Osteoblast (primary cell): ENCODE data around the gene LLGL2. TPM values are rescaled to one million over a fixed set of nuclear protein-coding genes. Genes with fewer than 3 reads are reported as not detected.

Experiments
- DNase-seq: peaks from one replicate; pipeline ENCODE4 v3.0.0; 2011; ENCODE audit warnings: low spot score, mixed read lengths; ENCODE audit not compliant: insufficient read length; ENCODE audit errors: missing footprints
- H2AFZ ChIP-seq: 2 replicates; pipeline ENCODE4 v1.6.0; 2011; ENCODE audit warnings: mild to moderate bottlenecking, low read length
- H3K27ac ChIP-seq: 2 replicates; pipeline ENCODE4 v1.5.1; 2011; ENCODE audit warnings: mild to moderate bottlenecking, low read depth, low read length, moderate library complexity
- H3K27me3 ChIP-seq: 2 replicates; pipeline ENCODE4 v1.6.0; 2012; ENCODE audit warnings: mild to moderate bottlenecking, control low read depth, inconsistent platforms, low read length, moderate library complexity; ENCODE audit not compliant: insufficient read depth
- H3K36me3 ChIP-seq: 2 replicates; pipeline ENCODE4 v1.5.1; 2011; ENCODE audit warnings: mild to moderate bottlenecking, low read length, control low read depth, moderate library complexity; ENCODE audit not compliant: insufficient read depth
- H3K4me1 ChIP-seq: 2 replicates; pipeline ENCODE4 v1.5.1; 2011; ENCODE audit warnings: mild to moderate bottlenecking, low read length, control low read depth, moderate library complexity; ENCODE audit not compliant: insufficient read depth
- H3K4me2 ChIP-seq: 2 replicates; pipeline ENCODE4 v1.6.0; 2011; ENCODE audit warnings: mild to moderate bottlenecking, low read length; ENCODE audit not compliant: insufficient read depth
- H3K4me3 ChIP-seq: fragments of 200-600 bp; sonication (generic); 3 replicates; pipeline ENCODE4 v1.5.1; 2012; ENCODE audit warnings: mild to moderate bottlenecking, low read length, inconsistent platforms; ENCODE audit not compliant: insufficient read depth
- H3K79me2 ChIP-seq: 2 replicates; pipeline ENCODE4 v1.6.0; 2012; ENCODE audit warnings: mild to moderate bottlenecking, low read length, control low read depth, inconsistent platforms; ENCODE audit not compliant: insufficient read depth
- H3K9me3 ChIP-seq: 2 replicates; pipeline ENCODE4 v1.5.1; 2011; ENCODE audit warnings: low read depth, low read length, control low read depth
- H4K20me1 ChIP-seq: 2 replicates; pipeline ENCODE4 v1.6.0; 2012; ENCODE audit warnings: mild to moderate bottlenecking, low read length, control low read depth; ENCODE audit not compliant: insufficient read depth
- total RNA-seq: library from RNA; depleted of rRNA; stranded (reverse); fragments of >200 nt; gene quantifications from 2 replicates; pipeline ENCODE4 v1.2.3, GENCODE V29; 2012
- TF ChIP-seq, protein P1 (sequence below): IDR thresholded peaks from 2 replicates; pipeline ENCODE4 v1.5.1; 2011; ENCODE audit warnings: mild to moderate bottlenecking, low read depth, low read length, moderate library complexity; ENCODE audit errors: extremely low read depth

Gene LLGL2
- total RNA-seq, 1 donor, result 0.36 TPM

DNA sequence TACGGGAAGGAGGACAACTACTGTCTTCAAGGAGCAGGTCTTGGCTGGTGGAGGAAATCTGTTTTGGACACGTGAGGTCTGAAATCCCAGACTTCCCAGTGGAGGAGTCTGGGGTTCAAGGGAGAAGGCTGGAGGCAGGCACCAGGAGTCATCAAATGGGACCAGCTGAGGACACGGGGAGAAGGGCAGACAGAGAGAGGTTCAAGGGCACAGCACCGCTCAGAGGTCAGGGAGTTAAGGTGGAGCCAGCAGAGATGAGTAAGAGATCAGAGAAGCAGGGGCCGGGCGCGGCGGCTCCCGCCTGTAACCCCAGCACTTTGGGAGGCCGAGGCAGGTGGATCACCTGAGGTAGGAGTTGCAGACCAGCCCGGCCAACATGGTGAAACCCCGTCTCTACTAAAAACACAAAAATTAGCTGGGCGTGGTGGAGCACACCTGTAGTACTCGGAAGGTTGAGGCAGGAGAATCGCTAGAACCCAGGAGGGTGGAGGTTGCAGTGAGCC is 97.3 kb downstream of the LLGL2 start:
- no peaks in the 10 kb centered on the region for H3K79me2 ChIP-seq
- DNase-seq, result no peak
- TF ChIP-seq, protein P1, sequence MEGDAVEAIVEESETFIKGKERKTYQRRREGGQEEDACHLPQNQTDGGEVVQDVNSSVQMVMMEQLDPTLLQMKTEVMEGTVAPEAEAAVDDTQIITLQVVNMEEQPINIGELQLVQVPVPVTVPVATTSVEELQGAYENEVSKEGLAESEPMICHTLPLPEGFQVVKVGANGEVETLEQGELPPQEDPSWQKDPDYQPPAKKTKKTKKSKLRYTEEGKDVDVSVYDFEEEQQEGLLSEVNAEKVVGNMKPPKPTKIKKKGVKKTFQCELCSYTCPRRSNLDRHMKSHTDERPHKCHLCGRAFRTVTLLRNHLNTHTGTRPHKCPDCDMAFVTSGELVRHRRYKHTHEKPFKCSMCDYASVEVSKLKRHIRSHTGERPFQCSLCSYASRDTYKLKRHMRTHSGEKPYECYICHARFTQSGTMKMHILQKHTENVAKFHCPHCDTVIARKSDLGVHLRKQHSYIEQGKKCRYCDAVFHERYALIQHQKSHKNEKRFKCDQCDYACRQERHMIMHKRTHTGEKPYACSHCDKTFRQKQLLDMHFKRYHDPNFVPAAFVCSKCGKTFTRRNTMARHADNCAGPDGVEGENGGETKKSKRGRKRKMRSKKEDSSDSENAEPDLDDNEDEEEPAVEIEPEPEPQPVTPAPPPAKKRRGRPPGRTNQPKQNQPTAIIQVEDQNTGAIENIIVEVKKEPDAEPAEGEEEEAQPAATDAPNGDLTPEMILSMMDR, result no peak

DNA sequence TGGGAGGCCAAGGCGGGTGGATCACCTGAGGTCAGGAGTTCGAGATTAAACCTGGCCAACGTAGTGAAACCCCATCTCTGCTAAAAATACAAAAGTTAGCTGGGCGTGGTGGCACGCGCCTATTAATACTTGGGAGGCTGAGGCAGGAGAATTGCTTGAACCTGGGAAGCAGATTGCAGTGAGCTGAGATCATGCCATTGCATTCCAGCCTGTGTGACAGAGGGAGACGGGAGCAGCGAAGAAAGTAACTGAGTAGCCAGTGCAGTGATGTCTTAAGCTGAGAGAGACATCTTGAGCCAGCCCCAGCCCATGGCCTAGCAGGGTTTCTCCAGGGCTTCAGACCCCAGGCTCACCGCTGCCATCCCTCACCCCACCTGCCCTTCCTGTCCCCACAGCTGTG is 97.9 kb downstream of the LLGL2 start:
- H3K4me2 ChIP-seq, result no peak overlapping the region
- no peak overlapping the region for H3K4me3 ChIP-seq
- no peaks in the 10 kb centered on the region for H3K9me3 ChIP-seq
- H2AFZ ChIP-seq, result no peak overlapping the region
- no peaks in the 10 kb centered on the region for H3K27me3 ChIP-seq
- H3K36me3 ChIP-seq, result no peaks in the 10 kb centered on the region
- H3K27ac ChIP-seq, result no peak overlapping the region
- no peaks in the 10 kb centered on the region for H3K4me1 ChIP-seq
- DNase-seq, result no peak
- H3K79me2 ChIP-seq, result no peaks in the 10 kb centered on the region
- H4K20me1 ChIP-seq, result no peaks in the 10 kb centered on the region
- TF ChIP-seq, protein P1, result no peak

More for the DNA sequence above, 97.3 kb downstream of the LLGL2 start:
- H3K4me1 ChIP-seq, result no peaks in the 10 kb centered on the region
- no peaks in the 10 kb centered on the region for H3K9me3 ChIP-seq
- no peak overlapping the region for H3K4me2 ChIP-seq
- H3K27ac ChIP-seq, result no peak overlapping the region
- no peaks in the 10 kb centered on the region for H4K20me1 ChIP-seq
- H3K4me3 ChIP-seq, result no peak overlapping the region
- H3K27me3 ChIP-seq, result no peaks in the 10 kb centered on the region
- no peaks in the 10 kb centered on the region for H3K36me3 ChIP-seq
- no peak overlapping the region for H2AFZ ChIP-seq

DNA sequence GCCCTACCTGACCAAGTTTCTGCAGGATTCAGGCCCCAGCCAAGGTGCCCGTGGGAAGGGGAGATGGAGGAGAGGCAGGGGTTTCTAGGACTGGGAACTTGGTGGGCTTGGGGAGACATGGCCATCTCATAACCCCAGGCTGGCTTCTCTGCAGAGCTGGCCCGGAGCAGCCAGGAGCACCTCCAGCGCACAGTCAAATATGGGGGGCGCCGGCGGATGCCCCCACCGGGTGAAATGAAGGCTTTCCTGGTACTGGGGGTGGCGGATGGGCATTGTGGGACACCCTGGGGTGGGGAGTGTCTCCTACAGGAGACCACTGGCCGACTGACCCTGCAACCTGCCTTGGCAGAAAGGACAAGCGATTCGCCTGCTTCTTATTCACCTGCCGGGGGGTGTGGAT is 98.5 kb downstream of the LLGL2 start:
- TF ChIP-seq, protein P1, result no peak

More for the DNA sequence above, 98.5 kb downstream of the LLGL2 start:
- Histone ChIP-seq H3K9me3 (no peaks in the 10 kb centered on the region), H3K4me2 (no peak overlapping the region), H3K36me3 (no peaks in the 10 kb centered on the region), H3K27ac (no peak overlapping the region), H4K20me1 (no peaks in the 10 kb centered on the region), H3K4me1 (no peaks in the 10 kb centered on the region), H3K27me3 (no peaks in the 10 kb centered on the region), H3K79me2 (no peaks in the 10 kb centered on the region), H3K4me3 (no peak overlapping the region), H2AFZ (no peak overlapping the region)
- no peak for DNase-seq

Other genes starting within 250 kb of the LLGL2 start
- 4.7 and 7.1 TPM in 2 replicates for gene SLC25A19, start 236.3 kb upstream of the LLGL2 start, total RNA-seq
- 68.8 and 69.0 TPM in 2 replicates for gene GRB2, start 120.0 kb upstream of the LLGL2 start, total RNA-seq
- gene TMEM94, start 69.1 kb upstream of the LLGL2 start, total RNA-seq, result 33.3 and 38.0 TPM in 2 replicates
- gene CASKIN2, start 10.2 kb upstream of the LLGL2 start, total RNA-seq, result 8.7 and 10.3 TPM in 2 replicates
- 9.7 and 10.9 TPM in 2 replicates for gene TSEN54, start 9.2 kb upstream of the LLGL2 start, total RNA-seq
- gene MYO15B, start 62.1 kb downstream of the LLGL2 start, total RNA-seq, result 0.88 and 1.4 TPM in 2 replicates
- gene SMIM5, start 107.7 kb downstream of the LLGL2 start, total RNA-seq, result under 0.01 TPM in 1 of 2 replicates, not detected in the other
- gene RECQL5, start 141.5 kb downstream of the LLGL2 start, total RNA-seq, result 17.7 and 24.5 TPM in 2 replicates
- gene SAP30BP, start 141.6 kb downstream of the LLGL2 start, total RNA-seq, result 48.1 and 60.7 TPM in 2 replicates
- 0.29 and 0.36 TPM in 2 replicates for gene ITGB4, start 195.8 kb downstream of the LLGL2 start, total RNA-seq
- 25.3 and 27.7 TPM in 2 replicates for gene GALK1, start 239.5 kb downstream of the LLGL2 start, total RNA-seq